ENCODE results near the gene HDAC9. TPM values are rescaled to one million over a fixed set of nuclear protein-coding genes. Genes with fewer than 3 reads are reported as not detected.
A peak's percentile ranks its signal among the peaks of the same experiment; 100 is the strongest.

HDAC9 gene
- total RNA-seq, 2 donors from 2014 or later, result 4.9 to 6.5 TPM

DNA sequence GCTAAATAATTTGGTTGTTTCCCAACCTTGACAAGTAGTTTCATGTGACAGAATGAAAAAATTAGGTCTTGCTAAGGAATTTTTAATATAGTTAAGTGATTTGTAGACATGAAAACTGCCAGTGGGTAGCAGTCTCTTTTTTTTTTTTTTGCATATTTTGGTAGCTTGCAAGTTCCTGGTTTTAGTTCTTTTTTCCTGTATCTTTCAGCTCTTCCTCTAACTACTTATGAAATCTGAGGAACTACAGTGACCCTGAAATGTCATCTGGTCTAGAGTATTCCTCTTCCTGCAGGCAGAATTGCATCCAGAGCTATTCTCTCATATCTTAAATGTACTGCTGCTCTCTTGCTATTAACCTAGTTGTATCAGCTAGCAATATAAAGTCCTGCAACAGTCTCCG, 160.4 kb downstream of the HDAC9 start:
- DNase-seq, result no peak
- no peak overlapping the region for H3K27ac Mint-ChIP-seq
- no peak overlapping the region for H3K4me3 Mint-ChIP-seq
- no peaks in the 10 kb centered on the region for H3K9me3 ChIP-seq (ENCODE audit: control insufficient read depth, low read length, poor library complexity, severe bottlenecking)
- H3K27me3 Mint-ChIP-seq, result no peaks in the 10 kb centered on the region
- H3K36me3 Mint-ChIP-seq (ENCODE audit: low read depth), result no peaks in the 10 kb centered on the region
- ATAC-seq, result no peak
- no peaks in the 10 kb centered on the region for H3K4me1 Mint-ChIP-seq

DNA sequence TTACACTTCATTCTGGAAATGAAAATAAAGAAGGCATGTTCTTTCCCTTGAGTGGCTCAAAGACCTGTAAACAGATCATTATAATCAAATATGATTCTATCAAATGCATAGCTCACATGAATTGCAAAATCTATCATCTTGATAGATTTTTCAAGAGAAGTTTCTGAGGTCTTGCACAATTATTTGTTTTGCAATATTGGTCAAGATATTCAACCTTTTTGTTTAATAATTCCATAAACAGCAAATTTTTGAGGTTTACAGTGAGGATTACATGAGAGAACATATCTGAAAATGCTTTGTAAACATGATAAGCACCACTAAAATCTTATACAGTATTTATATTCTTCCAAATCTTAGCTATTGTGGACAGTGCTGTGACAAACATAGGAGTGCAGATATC, 160.8 kb downstream of the HDAC9 start:
- no peak for ATAC-seq
- no peaks in the 10 kb centered on the region for H3K27me3 Mint-ChIP-seq
- H3K9me3 ChIP-seq (ENCODE audit: control insufficient read depth, low read length, poor library complexity, severe bottlenecking), result no peaks in the 10 kb centered on the region
- H3K27ac Mint-ChIP-seq, result no peak overlapping the region
- no peaks in the 10 kb centered on the region for H3K36me3 Mint-ChIP-seq (ENCODE audit: low read depth)
- no peak for DNase-seq
- H3K4me1 Mint-ChIP-seq, result no peaks in the 10 kb centered on the region
- H3K4me3 Mint-ChIP-seq, result no peak overlapping the region

DNA sequence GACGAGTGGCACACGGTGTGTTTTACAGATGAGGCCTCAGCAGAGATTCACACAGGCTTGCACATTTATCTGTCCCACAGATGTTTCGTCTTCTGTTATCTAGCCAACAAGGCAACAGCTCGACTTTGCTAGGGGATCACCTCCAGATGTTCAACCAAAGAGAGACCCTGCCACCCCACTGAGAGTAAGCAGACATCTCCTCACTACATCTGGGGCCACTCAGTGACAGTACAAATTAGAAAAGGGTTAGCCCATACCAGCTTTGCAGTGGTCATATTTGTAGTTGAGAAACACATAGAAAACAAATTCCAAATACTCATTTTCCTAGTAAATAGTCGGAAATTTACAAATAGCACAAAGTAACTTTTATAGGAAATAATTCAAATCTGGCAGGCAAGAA, 164.2 kb downstream of the HDAC9 start:
- Mint-ChIP-seq H3K4me1 (no peaks in the 10 kb centered on the region), H3K36me3 (ENCODE audit: low read depth) (no peaks in the 10 kb centered on the region), H3K27me3 (no peaks in the 10 kb centered on the region), H3K27ac (no peak overlapping the region), H3K4me3 (no peak overlapping the region)
- DNase-seq (no peak), ATAC-seq (no peak)
- no peaks in the 10 kb centered on the region for H3K9me3 ChIP-seq (ENCODE audit: control insufficient read depth, low read length, poor library complexity, severe bottlenecking)

DNA sequence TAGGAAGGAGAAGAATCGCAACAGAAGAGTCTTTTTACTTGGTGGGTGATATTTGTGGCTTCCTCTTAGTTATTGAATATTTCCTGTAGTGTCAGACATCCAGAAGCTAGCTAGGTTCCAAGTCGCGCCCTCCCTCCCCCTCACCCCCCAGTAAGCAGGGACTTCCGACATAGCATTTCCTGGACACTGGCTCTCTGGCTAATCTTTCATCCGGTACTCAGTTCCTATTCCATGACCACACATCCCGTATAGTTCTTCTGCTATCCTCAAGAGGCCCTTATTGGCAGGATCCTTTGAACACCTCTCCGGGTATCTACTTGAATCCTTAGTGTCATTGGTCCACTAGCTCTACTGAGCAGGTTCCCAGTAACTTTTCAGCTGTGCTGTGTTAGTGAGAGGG, 167.8 kb downstream of the HDAC9 start:
- no peak overlapping the region for H3K4me3 Mint-ChIP-seq

DNA sequence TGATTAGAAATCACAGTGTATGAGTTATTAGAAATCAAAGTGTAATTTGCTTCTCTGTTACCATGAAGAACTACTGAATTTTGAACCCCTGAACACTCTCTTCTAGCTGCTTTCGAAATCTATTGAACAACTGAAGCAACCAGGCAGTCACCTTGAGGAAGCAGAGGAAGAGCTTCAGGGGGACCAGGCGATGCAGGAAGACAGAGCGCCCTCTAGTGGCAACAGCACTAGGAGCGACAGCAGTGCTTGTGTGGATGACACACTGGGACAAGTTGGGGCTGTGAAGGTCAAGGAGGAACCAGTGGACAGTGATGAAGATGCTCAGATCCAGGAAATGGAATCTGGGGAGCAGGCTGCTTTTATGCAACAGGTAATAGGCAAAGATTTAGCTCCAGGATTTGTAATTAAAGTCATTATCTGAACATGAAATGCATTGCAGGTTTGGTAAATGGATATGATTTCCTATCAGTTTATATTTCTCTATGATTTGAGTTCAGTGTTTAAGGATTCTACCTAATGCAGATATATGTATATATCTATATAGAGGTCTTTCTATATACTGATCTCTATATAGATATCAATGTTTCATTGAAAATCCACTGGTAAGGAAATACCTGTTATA, 170.7 kb downstream of the HDAC9 start:
- H3K27ac Mint-ChIP-seq, result no peak overlapping the region

More for the DNA sequence above, 167.8 kb downstream of the HDAC9 start:
- no peaks in the 10 kb centered on the region for H3K9me3 ChIP-seq (ENCODE audit: control insufficient read depth, low read length, poor library complexity, severe bottlenecking)
- no peak overlapping the region for H3K27ac Mint-ChIP-seq
- ATAC-seq (no peak), DNase-seq (no peak)
- no peaks in the 10 kb centered on the region for H3K36me3 Mint-ChIP-seq (ENCODE audit: low read depth)
- no peaks in the 10 kb centered on the region for H3K27me3 Mint-ChIP-seq
- H3K4me1 Mint-ChIP-seq, result peaks cover 4% of the 10 kb centered on the region

DNA sequence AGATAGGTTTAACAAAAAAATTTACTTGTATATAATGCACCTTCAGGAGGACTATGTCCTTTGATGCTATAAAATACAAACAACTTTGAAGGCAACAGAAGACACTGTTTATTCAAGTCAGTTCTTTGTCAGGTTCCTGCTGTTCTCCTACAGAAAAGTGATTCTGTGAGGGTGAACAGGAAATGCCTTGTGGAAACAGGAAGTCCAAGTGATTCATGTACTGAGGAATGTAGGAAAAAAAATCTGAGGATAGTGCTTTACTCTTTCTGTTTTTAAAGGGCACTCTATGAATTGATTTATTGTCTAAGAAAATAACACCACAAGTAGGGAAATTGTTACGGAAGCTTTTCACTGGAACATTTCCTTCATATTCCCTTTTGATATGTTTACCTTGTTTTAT, 171.9 kb downstream of the HDAC9 start:
- no peak for DNase-seq
- peaks cover 4% of the 10 kb centered on the region for H3K4me1 Mint-ChIP-seq
- no peaks in the 10 kb centered on the region for H3K36me3 Mint-ChIP-seq (ENCODE audit: low read depth)
- no peak overlapping the region for H3K4me3 Mint-ChIP-seq
- H3K9me3 ChIP-seq (ENCODE audit: control insufficient read depth, low read length, poor library complexity, severe bottlenecking), result no peaks in the 10 kb centered on the region
- no peak overlapping the region for H3K27ac Mint-ChIP-seq
- no peaks in the 10 kb centered on the region for H3K27me3 Mint-ChIP-seq
- no peak for ATAC-seq

More for the DNA sequence above, 170.7 kb downstream of the HDAC9 start:
- Mint-ChIP-seq H3K4me1 (peaks cover 4% of the 10 kb centered on the region), H3K27me3 (no peaks in the 10 kb centered on the region), H3K36me3 (ENCODE audit: low read depth) (no peaks in the 10 kb centered on the region), H3K4me3 (peak overlapping the region; percentile 7)
- DNase-seq (peak; percentile 28 to 34 (median 30)), ATAC-seq (peak; percentile 68)
- H3K9me3 ChIP-seq (ENCODE audit: control insufficient read depth, low read length, poor library complexity, severe bottlenecking), result no peaks in the 10 kb centered on the region

DNA sequence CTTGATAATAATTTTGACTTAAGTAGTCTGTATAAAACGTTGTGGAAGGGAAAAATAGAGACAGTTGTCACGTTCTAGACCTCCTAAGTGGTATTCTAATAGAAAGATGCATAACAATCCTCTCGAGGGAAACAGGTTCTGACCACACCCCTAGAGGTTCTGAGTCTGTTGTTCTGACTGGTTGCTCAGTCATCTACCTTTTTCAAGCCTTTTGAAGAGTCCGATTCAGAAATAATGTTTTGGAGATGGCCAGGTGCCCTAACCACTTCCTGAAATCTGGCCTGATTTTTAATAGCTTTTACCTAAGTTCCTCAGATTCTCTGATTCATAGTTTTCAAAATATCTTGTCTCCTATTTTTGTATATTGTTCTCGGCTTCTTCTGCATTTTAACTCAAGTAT, 175.6 kb downstream of the HDAC9 start:
- H3K9me3 ChIP-seq (ENCODE audit: control insufficient read depth, low read length, poor library complexity, severe bottlenecking), result no peaks in the 10 kb centered on the region
- Mint-ChIP-seq H3K27ac (no peak overlapping the region), H3K27me3 (no peaks in the 10 kb centered on the region), H3K4me3 (no peak overlapping the region), H3K4me1 (peaks cover 1% of the 10 kb centered on the region), H3K36me3 (ENCODE audit: low read depth) (no peaks in the 10 kb centered on the region)
- ATAC-seq (no peak), DNase-seq (no peak)

DNA sequence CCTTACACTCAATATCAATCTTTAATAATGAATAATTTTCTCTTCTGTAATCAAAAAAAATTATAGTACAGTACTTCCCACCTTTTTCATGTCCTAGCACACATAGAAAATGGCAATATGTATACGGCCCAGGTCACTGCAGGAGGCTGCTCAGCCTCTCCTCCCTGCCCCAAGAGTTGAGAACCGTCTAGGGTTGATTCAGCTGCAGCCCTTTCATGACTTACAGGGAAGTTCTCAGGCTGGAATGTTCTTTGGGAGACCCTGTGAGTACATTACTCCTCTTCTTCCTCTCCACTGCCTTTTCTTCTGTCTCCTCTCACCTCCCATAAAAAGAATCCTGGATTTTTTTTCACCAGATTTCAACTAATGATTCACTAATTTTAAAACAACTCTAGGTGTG, 180.0 kb downstream of the HDAC9 start:
- Mint-ChIP-seq H3K27ac (no peak overlapping the region), H3K27me3 (no peaks in the 10 kb centered on the region), H3K4me3 (no peak overlapping the region), H3K4me1 (no peaks in the 10 kb centered on the region), H3K36me3 (ENCODE audit: low read depth) (no peaks in the 10 kb centered on the region)
- no peak for ATAC-seq
- DNase-seq, result no peak
- H3K9me3 ChIP-seq (ENCODE audit: control insufficient read depth, low read length, poor library complexity, severe bottlenecking), result no peaks in the 10 kb centered on the region

DNA sequence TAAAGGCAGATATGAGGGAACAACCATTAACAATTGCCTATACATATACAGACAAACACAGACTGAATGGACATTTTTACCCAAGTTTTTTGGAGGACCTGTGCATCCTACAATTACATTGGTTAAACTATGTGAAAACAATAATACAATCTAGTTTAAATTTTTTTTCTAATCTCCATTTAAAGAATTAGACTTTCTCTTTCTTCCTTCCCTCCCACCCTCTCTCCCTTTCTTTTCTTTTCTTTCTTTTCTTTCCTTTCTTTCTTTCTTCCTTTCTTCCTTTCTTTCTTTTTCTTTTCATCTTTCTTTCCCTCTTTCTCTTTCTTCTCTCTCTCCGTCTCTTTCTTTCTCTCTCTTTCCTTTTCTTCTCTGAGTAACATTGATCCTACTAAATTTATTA, 183.7 kb downstream of the HDAC9 start:
- no peak for ATAC-seq
- H3K36me3 Mint-ChIP-seq (ENCODE audit: low read depth), result no peaks in the 10 kb centered on the region

DNA sequence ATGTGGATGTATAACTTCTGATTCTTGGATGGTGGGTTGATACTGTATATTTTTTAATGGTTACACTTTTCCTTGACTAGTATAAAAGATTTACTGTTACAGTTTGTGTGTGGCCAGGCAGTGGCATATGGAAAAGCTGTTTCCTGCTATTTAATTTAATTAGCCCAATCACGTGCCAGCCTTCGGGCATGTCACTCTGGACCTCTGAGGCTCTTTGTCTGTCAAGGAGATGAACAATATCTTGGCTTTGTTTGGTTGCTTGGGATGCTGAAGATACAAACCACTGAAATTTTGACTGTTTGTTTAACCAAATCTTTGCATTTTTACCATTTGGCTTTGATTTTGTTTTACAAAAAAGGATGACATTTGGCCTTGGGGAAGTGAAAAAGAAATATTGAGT, 185.0 kb downstream of the HDAC9 start:
- no peak for DNase-seq
- H3K4me3 Mint-ChIP-seq, result no peak overlapping the region
- H3K27ac Mint-ChIP-seq, result no peak overlapping the region
- H3K36me3 Mint-ChIP-seq (ENCODE audit: low read depth), result no peaks in the 10 kb centered on the region
- no peaks in the 10 kb centered on the region for H3K27me3 Mint-ChIP-seq
- no peaks in the 10 kb centered on the region for H3K4me1 Mint-ChIP-seq
- no peaks in the 10 kb centered on the region for H3K9me3 ChIP-seq (ENCODE audit: control insufficient read depth, low read length, poor library complexity, severe bottlenecking)
- ATAC-seq, result no peak

More for the DNA sequence above, 183.7 kb downstream of the HDAC9 start:
- Mint-ChIP-seq H3K4me3 (no peak overlapping the region), H3K4me1 (no peaks in the 10 kb centered on the region), H3K27ac (no peak overlapping the region), H3K27me3 (no peaks in the 10 kb centered on the region)
- DNase-seq, result no peak
- no peaks in the 10 kb centered on the region for H3K9me3 ChIP-seq (ENCODE audit: control insufficient read depth, low read length, poor library complexity, severe bottlenecking)

DNA sequence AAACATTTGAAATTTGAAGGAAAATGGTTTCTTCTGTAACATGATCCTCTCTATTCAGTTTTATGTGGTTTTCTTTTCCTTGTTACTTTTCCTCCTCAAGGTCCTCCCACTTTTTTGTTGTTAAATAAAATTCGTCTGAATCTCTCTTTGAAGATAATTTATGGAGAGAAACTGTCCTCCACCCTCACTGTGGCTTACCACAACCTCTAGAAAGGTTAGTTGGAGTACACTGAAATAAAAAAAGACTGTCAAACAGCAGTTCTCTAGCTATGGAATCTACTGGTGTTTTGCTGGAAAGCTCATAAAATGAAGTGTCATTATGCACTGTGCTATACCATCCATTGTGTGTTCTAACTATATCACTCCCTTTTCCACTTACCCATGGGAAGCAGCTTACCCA, 189.4 kb downstream of the HDAC9 start:
- Mint-ChIP-seq H3K4me1 (no peaks in the 10 kb centered on the region), H3K36me3 (ENCODE audit: low read depth) (no peaks in the 10 kb centered on the region), H3K4me3 (no peak overlapping the region), H3K27ac (no peak overlapping the region), H3K27me3 (no peaks in the 10 kb centered on the region)
- H3K9me3 ChIP-seq (ENCODE audit: control insufficient read depth, low read length, poor library complexity, severe bottlenecking), result no peaks in the 10 kb centered on the region
- no peak for ATAC-seq
- no peak for DNase-seq

DNA sequence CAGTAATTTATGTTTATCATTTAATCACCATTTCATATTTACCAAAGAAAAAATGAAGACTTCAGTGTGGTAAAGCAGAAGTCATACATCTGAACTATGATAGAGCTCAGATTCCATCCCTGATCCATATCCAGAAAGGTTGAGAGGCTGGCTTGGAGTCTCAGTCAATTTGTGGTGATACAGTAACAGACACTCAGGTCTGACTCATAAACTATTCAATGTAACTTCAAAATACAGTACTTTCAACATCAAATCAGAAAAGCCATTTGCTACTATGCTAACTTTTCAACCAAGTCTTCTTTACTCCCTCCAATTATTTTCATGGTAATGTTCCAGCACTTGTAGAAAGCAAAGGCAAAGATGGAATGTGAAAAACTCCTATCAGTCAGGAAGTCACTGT, 190.4 kb downstream of the HDAC9 start:
- Mint-ChIP-seq H3K27me3 (no peaks in the 10 kb centered on the region), H3K36me3 (ENCODE audit: low read depth) (no peaks in the 10 kb centered on the region), H3K27ac (no peak overlapping the region), H3K4me1 (no peaks in the 10 kb centered on the region), H3K4me3 (no peak overlapping the region)
- no peak for ATAC-seq
- no peaks in the 10 kb centered on the region for H3K9me3 ChIP-seq (ENCODE audit: control insufficient read depth, low read length, poor library complexity, severe bottlenecking)
- DNase-seq, result no peak

DNA sequence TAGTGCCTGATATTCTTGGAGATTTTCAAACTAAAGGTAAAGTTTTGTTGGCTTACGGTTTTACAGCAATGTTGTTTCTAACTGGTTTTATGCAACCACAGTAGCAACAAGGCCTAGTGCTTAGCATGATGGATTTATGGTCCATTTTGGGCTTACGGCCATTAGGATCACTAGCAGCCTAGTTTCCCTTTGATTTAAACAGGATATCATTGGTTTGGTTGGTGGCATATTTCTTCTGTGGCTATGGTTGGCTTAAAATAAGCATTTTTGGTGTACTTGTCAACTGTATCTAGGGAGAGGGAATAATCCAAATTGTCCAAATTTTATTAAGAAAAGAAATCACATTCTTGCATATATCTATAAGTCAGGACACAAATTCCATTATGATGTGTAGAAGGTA, 194.0 kb downstream of the HDAC9 start:
- no peaks in the 10 kb centered on the region for H3K9me3 ChIP-seq (ENCODE audit: control insufficient read depth, low read length, poor library complexity, severe bottlenecking)
- Mint-ChIP-seq H3K4me1 (no peaks in the 10 kb centered on the region), H3K27ac (no peak overlapping the region), H3K27me3 (no peaks in the 10 kb centered on the region), H3K4me3 (no peak overlapping the region), H3K36me3 (ENCODE audit: low read depth) (no peaks in the 10 kb centered on the region)
- DNase-seq (no peak), ATAC-seq (no peak)

DNA sequence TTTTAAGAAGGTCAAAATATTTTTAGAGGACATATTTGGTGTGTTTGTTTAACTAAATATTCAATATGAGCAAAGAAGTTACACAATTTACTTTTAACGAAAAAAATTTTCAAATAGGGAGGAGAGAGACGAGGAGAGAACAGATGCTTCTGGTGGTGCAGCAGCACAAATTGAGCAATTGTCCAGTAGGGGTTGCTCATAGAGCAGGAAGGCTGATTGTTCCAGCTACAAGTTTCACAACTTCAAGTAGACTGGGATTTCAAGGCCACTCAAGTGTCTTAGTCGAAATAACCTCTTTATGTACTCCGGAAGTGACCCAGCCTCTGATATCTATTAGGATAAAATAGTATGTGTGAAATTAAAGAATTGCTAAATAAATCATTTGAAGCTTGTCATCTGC, 197.9 kb downstream of the HDAC9 start:
- Mint-ChIP-seq H3K27ac (no peak overlapping the region), H3K36me3 (ENCODE audit: low read depth) (no peaks in the 10 kb centered on the region), H3K4me1 (no peaks in the 10 kb centered on the region), H3K27me3 (no peaks in the 10 kb centered on the region), H3K4me3 (no peak overlapping the region)
- ATAC-seq, result no peak
- H3K9me3 ChIP-seq (ENCODE audit: control insufficient read depth, low read length, poor library complexity, severe bottlenecking), result no peaks in the 10 kb centered on the region
- DNase-seq, result no peak
